PC-3 (cell line): ENCODE results near the gene STK4. TPM values are rescaled to one million over a fixed set of nuclear protein-coding genes. Genes with fewer than 3 reads are reported as not detected.

Experiments
- ATAC-seq: fragments of 200-7000 bp; cut with Tn5 transposase; 2 replicates; pipeline ENCODE4 v1.9.1; 2020; ENCODE audit warnings: mild to moderate bottlenecking, moderate library complexity
- BruUV-seq: library from RNA; stranded (reverse); fragments of 400-500 nt; replicated peaks from 2 replicates; lab custom pipeline; 2021; lab: Mats Ljungman, UMichigan
- CTCF ChIA-PET: fragments of 300-600 bp; sonication (Branson Sonifier 250); formaldehyde crosslinking; loops from one replicate; lab custom pipeline; 2022; ENCODE audit warnings: antibody characterized with exemption; lab: Charles Lee
- POLR2A ChIA-PET: fragments of 300-600 bp; sonication (Branson Sonifier 250); formaldehyde crosslinking; loops from one replicate; lab custom pipeline; 2022; ENCODE audit warnings: antibody characterized with exemption; ENCODE audit not compliant: unreplicated experiment; lab: Charles Lee
- DNase-seq: peaks from one replicate; pipeline ENCODE4 v3.0.0-alpha.2; 2015
- H2AFZ ChIP-seq: fragments of 300-600 bp; sonication (generic); 2 replicates; pipeline ENCODE4 v1.6.0; 2016; ENCODE audit warnings: antibody characterized with exemption, low read length
- H3F3A ChIP-seq: fragments of 300-600 bp; sonication (generic); one replicate; pipeline ENCODE4 v1.6.0; 2017; ENCODE audit warnings: antibody characterized with exemption, low read length, control low read depth, mild to moderate bottlenecking; ENCODE audit not compliant: unreplicated experiment
- H3K27ac ChIP-seq: fragments of 300-600 bp; sonication (generic); 2 replicates; pipeline ENCODE4 v1.5.1; 2016; ENCODE audit warnings: mild to moderate bottlenecking, low read length
- H3K27me3 ChIP-seq: fragments of 300-600 bp; sonication (generic); 2 replicates; pipeline ENCODE4 v1.6.1; 2016; ENCODE audit warnings: low read length, mixed read lengths
- H3K36me3 ChIP-seq: fragments of 300-600 bp; sonication (generic); 2 replicates; pipeline ENCODE4 v1.6.1; 2016; ENCODE audit warnings: low read depth, mixed run types, low read length, mixed read lengths
- H3K4me1 ChIP-seq: fragments of 300-600 bp; sonication (generic); 2 replicates; pipeline ENCODE4 v1.5.1; 2016; ENCODE audit warnings: low read length; ENCODE audit not compliant: insufficient read depth
- H3K4me2 ChIP-seq: fragments of 300-600 bp; sonication (generic); 2 replicates; pipeline ENCODE4 v1.6.0; 2016; ENCODE audit warnings: low read length
- H3K4me3 ChIP-seq: fragments of 300-600 bp; sonication (generic); 2 replicates; pipeline ENCODE4 v1.5.1; 2016; ENCODE audit warnings: mild to moderate bottlenecking, low read length, mixed read lengths
- H3K79me2 ChIP-seq: fragments of 300-600 bp; sonication (generic); 2 replicates; pipeline ENCODE4 v1.6.1; 2017; ENCODE audit warnings: low read length, mixed read lengths
- H3K9ac ChIP-seq: fragments of 300-600 bp; sonication (generic); 2 replicates; pipeline ENCODE4 v1.6.0; 2016; ENCODE audit warnings: mild to moderate bottlenecking, low read length
- H3K9me2 ChIP-seq: fragments of 300-600 bp; sonication (generic); replicated peaks from 2 replicates; pipeline ENCODE4 v1.6.1; 2016; ENCODE audit warnings: mixed run types, low read length, mixed read lengths
- H3K9me3 ChIP-seq: fragments of 300-600 bp; sonication (generic); 2 replicates; pipeline ENCODE4 v1.6.1; 2016; ENCODE audit warnings: low read length, mixed read lengths
- H4K20me1 ChIP-seq: fragments of 300-600 bp; sonication (generic); 2 replicates; pipeline ENCODE4 v1.6.1; 2016; ENCODE audit warnings: low read length, mixed read lengths
- EZH2 ChIP-seq: fragments of 300-600 bp; sonication (generic); IDR thresholded peaks from one replicate; pipeline ENCODE4 v1.6.1; 2017; ENCODE audit warnings: antibody characterized with exemption, mild to moderate bottlenecking, low read length; ENCODE audit not compliant: unreplicated experiment
- EZH2phosphoT487 ChIP-seq: fragments of 300-600 bp; sonication (generic); IDR thresholded peaks from 2 replicates; pipeline ENCODE4 v1.6.1; 2018; ENCODE audit warnings: mild to moderate bottlenecking, antibody characterized with exemption, low read length, borderline replicate concordance
- intact Hi-C: fragments of 100-400 bp; cut with micrococcal nuclease; formaldehyde crosslinking; loops from 2 replicates; pipeline ENCODE4 v1.9.0; 2023
- total RNA-seq: library from RNA; depleted of rRNA; stranded (reverse); fragments of >200 nt; gene quantifications from 2 replicates; pipeline ENCODE4 v1.2.3, GENCODE V29; 2014
- TF ChIP-seq, protein P1 (sequence below): fragments of 300-600 bp; sonication (generic); conservative IDR thresholded peaks from 2 replicates; pipeline ENCODE4 v1.5.1; 2017; ENCODE audit warnings: antibody characterized with exemption, low read depth, mild to moderate bottlenecking, low read length

STK4 gene
- total RNA-seq, 1 experiment from 2014 or later = 18.6 TPM

DNA sequence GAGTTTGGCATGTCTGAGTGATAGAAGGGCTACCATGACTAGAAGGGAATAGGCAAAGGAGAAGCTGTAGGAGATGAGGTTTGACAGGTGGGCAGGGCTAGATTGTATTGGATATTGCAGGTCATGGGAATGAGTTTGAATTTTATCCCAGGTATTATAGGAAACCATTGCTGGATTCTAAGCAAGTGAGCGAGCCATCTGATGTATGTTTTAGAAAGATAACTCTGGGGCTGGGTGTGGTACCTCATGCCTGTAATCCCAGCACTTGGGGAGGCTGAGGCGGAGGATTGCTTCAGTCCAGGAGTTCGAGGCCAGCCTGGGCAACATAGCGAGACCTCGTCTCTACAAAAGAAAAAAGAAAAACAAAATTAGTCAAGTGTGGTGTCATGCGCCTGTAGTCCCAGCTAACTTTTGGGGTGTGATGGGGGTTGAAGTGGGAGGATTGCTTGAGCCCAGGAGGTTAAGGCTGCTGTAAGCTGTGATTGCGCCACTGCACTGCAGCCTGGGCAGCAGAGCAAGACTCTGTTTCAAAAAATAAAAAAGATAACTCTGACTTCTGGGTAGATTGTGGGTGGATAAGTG, 16.9 kb downstream of the STK4 start:
- H3K27ac ChIP-seq = no peak overlapping the region
- no peaks in the 10 kb centered on the region for H4K20me1 ChIP-seq
- no TSS peak for BruUV-seq
- H3K4me2 ChIP-seq = no peak overlapping the region
- H3K9me2 ChIP-seq = no peaks in the 10 kb centered on the region
- no peak for TF ChIP-seq EZH2phosphoT487
- TF ChIP-seq, protein P1, sequence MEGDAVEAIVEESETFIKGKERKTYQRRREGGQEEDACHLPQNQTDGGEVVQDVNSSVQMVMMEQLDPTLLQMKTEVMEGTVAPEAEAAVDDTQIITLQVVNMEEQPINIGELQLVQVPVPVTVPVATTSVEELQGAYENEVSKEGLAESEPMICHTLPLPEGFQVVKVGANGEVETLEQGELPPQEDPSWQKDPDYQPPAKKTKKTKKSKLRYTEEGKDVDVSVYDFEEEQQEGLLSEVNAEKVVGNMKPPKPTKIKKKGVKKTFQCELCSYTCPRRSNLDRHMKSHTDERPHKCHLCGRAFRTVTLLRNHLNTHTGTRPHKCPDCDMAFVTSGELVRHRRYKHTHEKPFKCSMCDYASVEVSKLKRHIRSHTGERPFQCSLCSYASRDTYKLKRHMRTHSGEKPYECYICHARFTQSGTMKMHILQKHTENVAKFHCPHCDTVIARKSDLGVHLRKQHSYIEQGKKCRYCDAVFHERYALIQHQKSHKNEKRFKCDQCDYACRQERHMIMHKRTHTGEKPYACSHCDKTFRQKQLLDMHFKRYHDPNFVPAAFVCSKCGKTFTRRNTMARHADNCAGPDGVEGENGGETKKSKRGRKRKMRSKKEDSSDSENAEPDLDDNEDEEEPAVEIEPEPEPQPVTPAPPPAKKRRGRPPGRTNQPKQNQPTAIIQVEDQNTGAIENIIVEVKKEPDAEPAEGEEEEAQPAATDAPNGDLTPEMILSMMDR = no peak
- no peak for TF ChIP-seq EZH2
- no peak overlapping the region for H3K9ac ChIP-seq
- no peak overlapping the region for H3K4me3 ChIP-seq
- ChIA-PET CTCF (no interaction called here), POLR2A (no interaction called here)
- H3K4me1 ChIP-seq = peaks cover 5% of the 10 kb centered on the region; the same call in 1 of the 2 replicates
- no peaks in the 10 kb centered on the region for H3F3A ChIP-seq
- H2AFZ ChIP-seq = no peak overlapping the region
- ATAC-seq = no peak
- intact Hi-C loops = no loop called here
- peaks cover 30% of the 10 kb centered on the region for H3K36me3 ChIP-seq
- H3K9me3 ChIP-seq = no peaks in the 10 kb centered on the region
- no peaks in the 10 kb centered on the region for H3K27me3 ChIP-seq
- DNase-seq = no peak
- H3K79me2 ChIP-seq = no peaks in the 10 kb centered on the region

DNA sequence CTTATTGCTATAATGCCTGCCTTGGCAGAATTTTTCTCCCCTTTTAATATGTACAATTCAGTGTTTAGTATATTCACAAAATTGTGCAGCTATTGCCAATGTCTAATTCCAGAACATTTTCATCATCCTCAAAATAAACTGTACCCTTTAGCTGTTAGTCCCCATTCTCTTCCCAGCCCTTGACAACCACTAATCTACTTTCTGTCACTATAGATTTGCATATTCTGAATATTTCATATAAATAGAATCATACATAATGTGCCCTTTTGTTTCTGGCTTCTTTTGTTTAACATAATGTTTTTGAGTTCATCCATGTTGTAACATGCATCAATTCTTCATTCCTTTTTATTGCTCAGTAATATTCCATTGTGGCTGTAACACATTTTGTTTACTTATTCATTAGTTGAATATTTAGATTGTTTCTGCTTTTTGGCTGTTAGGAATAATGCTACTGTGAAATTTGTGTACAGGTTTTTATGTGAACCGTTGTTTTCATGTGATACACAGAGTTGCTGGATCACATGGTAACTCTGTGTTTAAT, 22.4 kb downstream of the STK4 start:
- Histone ChIP-seq H2AFZ (no peak overlapping the region), H3K4me1 (peaks cover 10% of the 10 kb centered on the region), H3F3A (no peaks in the 10 kb centered on the region), H3K27ac (no peak overlapping the region), H4K20me1 (no peaks in the 10 kb centered on the region), H3K4me2 (no peak overlapping the region), H3K9me3 (no peaks in the 10 kb centered on the region), H3K9me2 (no peaks in the 10 kb centered on the region), H3K36me3 (peaks cover 17% of the 10 kb centered on the region), H3K4me3 (no peak overlapping the region), H3K27me3 (no peaks in the 10 kb centered on the region), H3K9ac (no peak overlapping the region), H3K79me2 (peaks cover 16% of the 10 kb centered on the region; the same call in 1 of the 2 replicates)
- TF ChIP-seq EZH2phosphoT487 = no peak
- ChIA-PET POLR2A (no interaction called here), CTCF (no interaction called here)
- BruUV-seq = no TSS peak
- ATAC-seq (no peak), DNase-seq (no peak)
- intact Hi-C loops = no loop called here

DNA sequence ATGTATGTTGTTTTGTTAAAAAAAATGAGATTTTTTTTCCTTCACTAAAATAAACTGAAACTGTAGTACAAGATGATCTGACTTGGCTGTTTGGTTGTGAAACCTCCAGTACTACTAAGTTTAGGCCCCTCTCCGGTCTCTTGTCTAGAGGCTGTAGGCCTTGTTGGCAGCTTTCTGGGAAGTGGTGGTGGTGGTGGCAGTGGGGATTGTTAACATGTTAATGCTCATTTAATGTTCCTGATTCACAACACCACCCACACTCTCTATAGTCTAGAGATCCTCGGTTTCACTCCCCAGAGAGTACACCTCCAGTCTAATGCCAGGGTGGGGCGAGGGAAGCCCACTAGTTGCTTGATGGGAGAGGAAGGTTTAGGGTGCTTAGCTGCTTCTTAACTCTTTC, 24.1 kb downstream of the STK4 start:
- Histone ChIP-seq H3K27ac (no peak overlapping the region), H3K27me3 (no peaks in the 10 kb centered on the region), H3K4me1 (peaks cover 12% of the 10 kb centered on the region), H3K9me3 (no peaks in the 10 kb centered on the region), H3K4me3 (no peak overlapping the region), H4K20me1 (no peaks in the 10 kb centered on the region), H2AFZ (no peak overlapping the region), H3K36me3 (peaks cover 22% of the 10 kb centered on the region), H3K79me2 (peaks cover 16% of the 10 kb centered on the region; the same call in 1 of the 2 replicates), H3K9me2 (no peaks in the 10 kb centered on the region), H3K9ac (no peak overlapping the region), H3F3A (no peaks in the 10 kb centered on the region), H3K4me2 (no peak overlapping the region)
- ChIA-PET POLR2A (no interaction called here), CTCF (no interaction called here)
- BruUV-seq = no TSS peak
- intact Hi-C loops = no loop called here
- no peak for DNase-seq
- no peak for ATAC-seq
- TF ChIP-seq EZH2phosphoT487 = no peak
- no peak for TF ChIP-seq EZH2
- TF ChIP-seq, protein P1 = no peak
